ENCODE results near the gene IL21R. TPM values are rescaled to one million over a fixed set of nuclear protein-coding genes. Genes with fewer than 3 reads are reported as not detected.

IL21R gene
- total and polyA plus RNA-seq, 10 of the 15 experiments (the other 5 are each of a cell fraction or from before 2014, with no cell fraction given): 5.3 to 138 (median 82.5) TPM

DNA sequence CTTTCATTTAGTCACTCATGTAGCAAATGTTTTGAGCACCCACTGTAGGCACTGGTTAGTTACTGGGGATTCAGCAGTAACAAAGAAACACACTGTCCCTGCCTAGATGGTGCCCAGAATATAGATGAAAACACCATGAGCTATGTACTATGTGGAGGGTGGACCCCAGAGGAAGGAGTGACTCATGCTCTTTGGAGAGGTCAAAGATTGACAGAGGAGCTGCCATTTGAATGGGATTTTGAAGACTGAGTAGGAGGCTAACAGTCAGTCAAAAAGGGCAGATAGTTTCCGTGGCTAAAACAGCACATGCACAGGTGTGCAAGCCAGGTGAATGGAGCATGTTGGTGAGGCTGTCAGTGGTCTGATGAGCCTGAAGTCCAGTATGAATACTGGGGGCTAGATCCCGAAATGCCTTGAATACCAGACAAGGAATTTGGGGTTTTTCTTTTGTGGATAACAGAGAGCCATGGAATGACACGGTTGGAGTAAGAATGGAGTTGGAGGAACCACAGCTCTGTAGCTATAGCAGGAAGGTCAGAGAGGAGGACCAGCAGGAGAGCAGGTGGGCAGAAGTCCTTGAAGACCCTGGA lies 6.1 kb downstream of the IL21R start (continued):
- TF ChIP-seq SPI1 (IDR thresholded peaks at IDR 0.05; ENCODE audit: borderline replicate concordance, insufficient read depth, low read depth, low read length) (no peak), CHD1 (IDR thresholded peaks at IDR 0.05; ENCODE audit: low read depth, low read length) (no peak), FOS (IDR thresholded peaks at IDR 0.05; ENCODE audit: borderline replicate concordance, extremely low read depth, insufficient read length) (no peak), RELA (IDR thresholded peaks at IDR 0.05; ENCODE audit: borderline replicate concordance, partially characterized antibody) (no peak), BMI1 (IDR thresholded peaks at IDR 0.05; ENCODE audit: borderline replicate concordance) (no peak), POLR2AphosphoS5 (IDR thresholded peaks at IDR 0.05; ENCODE audit: low read length) (peak; percentile 91), HDAC6 (IDR thresholded peaks at IDR 0.05; ENCODE audit: unreplicated experiment) (no peak), CBFB (IDR thresholded peaks at IDR 0.05; ENCODE audit: low read depth) (no peak), POLR2A (IDR thresholded peaks at IDR 0.05; ENCODE audit: low read depth, low read length) (peak; percentile 53; the same call in 1 of the 2 replicates), TCF7 (IDR thresholded peaks at IDR 0.05; ENCODE audit: borderline replicate concordance) (no peak), BCL11A (IDR thresholded peaks at IDR 0.05; ENCODE audit: low read depth, low read length) (peak; percentile 49; the same call in 1 of the 2 replicates), PML (IDR thresholded peaks at IDR 0.05; ENCODE audit: low read length) (no peak), KLF5 (IDR thresholded peaks at IDR 0.05; ENCODE audit: partially characterized antibody) (no peak), ZZZ3 (IDR thresholded peaks at IDR 0.05; ENCODE audit: control insufficient read depth, insufficient read length, low read depth) (no peak), HDAC2 (IDR thresholded peaks at IDR 0.05) (no peak), TARDBP (IDR thresholded peaks at IDR 0.05; ENCODE audit: borderline replicate concordance) (no peak), POLR2AphosphoS2 (IDR thresholded peaks at IDR 0.05; ENCODE audit: low read depth, low read length) (no peak)
- TF ChIP-seq, protein P1, sequence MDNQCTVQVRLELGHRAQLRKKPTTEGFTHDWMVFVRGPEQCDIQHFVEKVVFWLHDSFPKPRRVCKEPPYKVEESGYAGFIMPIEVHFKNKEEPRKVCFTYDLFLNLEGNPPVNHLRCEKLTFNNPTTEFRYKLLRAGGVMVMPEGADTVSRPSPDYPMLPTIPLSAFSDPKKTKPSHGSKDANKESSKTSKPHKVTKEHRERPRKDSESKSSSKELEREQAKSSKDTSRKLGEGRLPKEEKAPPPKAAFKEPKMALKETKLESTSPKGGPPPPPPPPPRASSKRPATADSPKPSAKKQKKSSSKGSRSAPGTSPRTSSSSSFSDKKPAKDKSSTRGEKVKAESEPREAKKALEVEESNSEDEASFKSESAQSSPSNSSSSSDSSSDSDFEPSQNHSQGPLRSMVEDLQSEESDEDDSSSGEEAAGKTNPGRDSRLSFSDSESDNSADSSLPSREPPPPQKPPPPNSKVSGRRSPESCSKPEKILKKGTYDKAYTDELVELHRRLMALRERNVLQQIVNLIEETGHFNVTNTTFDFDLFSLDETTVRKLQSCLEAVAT (IDR thresholded peaks at IDR 0.05): peak; percentile 60; the same call in 1 of the 2 replicates
- TF ChIP-seq, protein P2, sequence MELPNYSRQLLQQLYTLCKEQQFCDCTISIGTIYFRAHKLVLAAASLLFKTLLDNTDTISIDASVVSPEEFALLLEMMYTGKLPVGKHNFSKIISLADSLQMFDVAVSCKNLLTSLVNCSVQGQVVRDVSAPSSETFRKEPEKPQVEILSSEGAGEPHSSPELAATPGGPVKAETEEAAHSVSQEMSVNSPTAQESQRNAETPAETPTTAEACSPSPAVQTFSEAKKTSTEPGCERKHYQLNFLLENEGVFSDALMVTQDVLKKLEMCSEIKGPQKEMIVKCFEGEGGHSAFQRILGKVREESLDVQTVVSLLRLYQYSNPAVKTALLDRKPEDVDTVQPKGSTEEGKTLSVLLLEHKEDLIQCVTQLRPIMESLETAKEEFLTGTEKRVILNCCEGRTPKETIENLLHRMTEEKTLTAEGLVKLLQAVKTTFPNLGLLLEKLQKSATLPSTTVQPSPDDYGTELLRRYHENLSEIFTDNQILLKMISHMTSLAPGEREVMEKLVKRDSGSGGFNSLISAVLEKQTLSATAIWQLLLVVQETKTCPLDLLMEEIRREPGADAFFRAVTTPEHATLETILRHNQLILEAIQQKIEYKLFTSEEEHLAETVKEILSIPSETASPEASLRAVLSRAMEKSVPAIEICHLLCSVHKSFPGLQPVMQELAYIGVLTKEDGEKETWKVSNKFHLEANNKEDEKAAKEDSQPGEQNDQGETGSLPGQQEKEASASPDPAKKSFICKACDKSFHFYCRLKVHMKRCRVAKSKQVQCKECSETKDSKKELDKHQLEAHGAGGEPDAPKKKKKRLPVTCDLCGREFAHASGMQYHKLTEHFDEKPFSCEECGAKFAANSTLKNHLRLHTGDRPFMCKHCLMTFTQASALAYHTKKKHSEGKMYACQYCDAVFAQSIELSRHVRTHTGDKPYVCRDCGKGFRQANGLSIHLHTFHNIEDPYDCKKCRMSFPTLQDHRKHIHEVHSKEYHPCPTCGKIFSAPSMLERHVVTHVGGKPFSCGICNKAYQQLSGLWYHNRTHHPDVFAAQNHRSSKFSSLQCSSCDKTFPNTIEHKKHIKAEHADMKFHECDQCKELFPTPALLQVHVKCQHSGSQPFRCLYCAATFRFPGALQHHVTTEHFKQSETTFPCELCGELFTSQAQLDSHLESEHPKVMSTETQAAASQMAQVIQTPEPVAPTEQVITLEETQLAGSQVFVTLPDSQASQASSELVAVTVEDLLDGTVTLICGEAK (IDR thresholded peaks at IDR 0.05; ENCODE audit: borderline replicate concordance): no peak
- TF ChIP-seq, protein P3, sequence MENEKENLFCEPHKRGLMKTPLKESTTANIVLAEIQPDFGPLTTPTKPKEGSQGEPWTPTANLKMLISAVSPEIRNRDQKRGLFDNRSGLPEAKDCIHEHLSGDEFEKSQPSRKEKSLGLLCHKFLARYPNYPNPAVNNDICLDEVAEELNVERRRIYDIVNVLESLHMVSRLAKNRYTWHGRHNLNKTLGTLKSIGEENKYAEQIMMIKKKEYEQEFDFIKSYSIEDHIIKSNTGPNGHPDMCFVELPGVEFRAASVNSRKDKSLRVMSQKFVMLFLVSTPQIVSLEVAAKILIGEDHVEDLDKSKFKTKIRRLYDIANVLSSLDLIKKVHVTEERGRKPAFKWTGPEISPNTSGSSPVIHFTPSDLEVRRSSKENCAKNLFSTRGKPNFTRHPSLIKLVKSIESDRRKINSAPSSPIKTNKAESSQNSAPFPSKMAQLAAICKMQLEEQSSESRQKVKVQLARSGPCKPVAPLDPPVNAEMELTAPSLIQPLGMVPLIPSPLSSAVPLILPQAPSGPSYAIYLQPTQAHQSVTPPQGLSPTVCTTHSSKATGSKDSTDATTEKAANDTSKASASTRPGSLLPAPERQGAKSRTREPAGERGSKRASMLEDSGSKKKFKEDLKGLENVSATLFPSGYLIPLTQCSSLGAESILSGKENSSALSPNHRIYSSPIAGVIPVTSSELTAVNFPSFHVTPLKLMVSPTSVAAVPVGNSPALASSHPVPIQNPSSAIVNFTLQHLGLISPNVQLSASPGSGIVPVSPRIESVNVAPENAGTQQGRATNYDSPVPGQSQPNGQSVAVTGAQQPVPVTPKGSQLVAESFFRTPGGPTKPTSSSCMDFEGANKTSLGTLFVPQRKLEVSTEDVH (IDR thresholded peaks at IDR 0.05; ENCODE audit: low read depth, partially characterized antibody): no peak
- TF ChIP-seq, protein P4, sequence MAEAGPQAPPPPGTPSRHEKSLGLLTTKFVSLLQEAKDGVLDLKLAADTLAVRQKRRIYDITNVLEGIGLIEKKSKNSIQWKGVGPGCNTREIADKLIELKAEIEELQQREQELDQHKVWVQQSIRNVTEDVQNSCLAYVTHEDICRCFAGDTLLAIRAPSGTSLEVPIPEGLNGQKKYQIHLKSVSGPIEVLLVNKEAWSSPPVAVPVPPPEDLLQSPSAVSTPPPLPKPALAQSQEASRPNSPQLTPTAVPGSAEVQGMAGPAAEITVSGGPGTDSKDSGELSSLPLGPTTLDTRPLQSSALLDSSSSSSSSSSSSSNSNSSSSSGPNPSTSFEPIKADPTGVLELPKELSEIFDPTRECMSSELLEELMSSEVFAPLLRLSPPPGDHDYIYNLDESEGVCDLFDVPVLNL (IDR thresholded peaks at IDR 0.05; ENCODE audit: low read depth, low read length): no peak
- TF ChIP-seq, protein P5, sequence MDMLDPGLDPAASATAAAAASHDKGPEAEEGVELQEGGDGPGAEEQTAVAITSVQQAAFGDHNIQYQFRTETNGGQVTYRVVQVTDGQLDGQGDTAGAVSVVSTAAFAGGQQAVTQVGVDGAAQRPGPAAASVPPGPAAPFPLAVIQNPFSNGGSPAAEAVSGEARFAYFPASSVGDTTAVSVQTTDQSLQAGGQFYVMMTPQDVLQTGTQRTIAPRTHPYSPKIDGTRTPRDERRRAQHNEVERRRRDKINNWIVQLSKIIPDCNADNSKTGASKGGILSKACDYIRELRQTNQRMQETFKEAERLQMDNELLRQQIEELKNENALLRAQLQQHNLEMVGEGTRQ (IDR thresholded peaks at IDR 0.05; ENCODE audit: borderline replicate concordance, low read depth, low read length): no peak
